ENCODE data around the gene KIF14. TPM values are rescaled to one million over a fixed set of nuclear protein-coding genes. Genes with fewer than 3 reads are reported as not detected.

The KIF14 gene
- total RNA-seq, result 2.6 and 2.8 TPM in 2 replicates
- long read RNA-seq, partial matches to known transcripts, result 15 of 21 reads
- long read RNA-seq, other reads (novel, unspliced or antisense), result 6 of 21 reads

- H3K4me1 Mint-ChIP-seq (ENCODE audit: unreplicated experiment), result peaks cover 28% of the 10 kb centered on the region
Measured at GRCh38 chr1:200620273-200621131, at the start of gene KIF14. TSS of gene KIF14 (minus strand) at chr1:200620751. CDS start at chr1:200618723, 2,028 bp downstream.

GRCh38 chr1:200669314-200670241, 49.0 kb upstream of the KIF14 start, which contains the start of gene DDX59:
TSS of gene DDX59 (minus strand) at chr1:200669907. CDS start at chr1:200666740, 3,167 bp downstream.
- H3K4me1 Mint-ChIP-seq (ENCODE audit: unreplicated experiment), result peaks cover 45% of the 10 kb centered on the region
- H3K27ac Mint-ChIP-seq (ENCODE audit: unreplicated experiment), result peak within 1 kb of the TSS; percentile 99
- peak within 1 kb of the TSS; percentile 89 for H3K4me3 Mint-ChIP-seq (ENCODE audit: unreplicated experiment)
- H3K9me3 Mint-ChIP-seq (ENCODE audit: unreplicated experiment), result no peaks in the 10 kb centered on the region
- TF ChIP-seq, protein P1, sequence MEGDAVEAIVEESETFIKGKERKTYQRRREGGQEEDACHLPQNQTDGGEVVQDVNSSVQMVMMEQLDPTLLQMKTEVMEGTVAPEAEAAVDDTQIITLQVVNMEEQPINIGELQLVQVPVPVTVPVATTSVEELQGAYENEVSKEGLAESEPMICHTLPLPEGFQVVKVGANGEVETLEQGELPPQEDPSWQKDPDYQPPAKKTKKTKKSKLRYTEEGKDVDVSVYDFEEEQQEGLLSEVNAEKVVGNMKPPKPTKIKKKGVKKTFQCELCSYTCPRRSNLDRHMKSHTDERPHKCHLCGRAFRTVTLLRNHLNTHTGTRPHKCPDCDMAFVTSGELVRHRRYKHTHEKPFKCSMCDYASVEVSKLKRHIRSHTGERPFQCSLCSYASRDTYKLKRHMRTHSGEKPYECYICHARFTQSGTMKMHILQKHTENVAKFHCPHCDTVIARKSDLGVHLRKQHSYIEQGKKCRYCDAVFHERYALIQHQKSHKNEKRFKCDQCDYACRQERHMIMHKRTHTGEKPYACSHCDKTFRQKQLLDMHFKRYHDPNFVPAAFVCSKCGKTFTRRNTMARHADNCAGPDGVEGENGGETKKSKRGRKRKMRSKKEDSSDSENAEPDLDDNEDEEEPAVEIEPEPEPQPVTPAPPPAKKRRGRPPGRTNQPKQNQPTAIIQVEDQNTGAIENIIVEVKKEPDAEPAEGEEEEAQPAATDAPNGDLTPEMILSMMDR (IDR thresholded peaks at IDR 0.05), result no peak
- DNase-seq (ENCODE audit: extremely low spot score, unreplicated experiment), result peak; percentile 98
- H3K36me3 Mint-ChIP-seq (ENCODE audit: unreplicated experiment), result peaks cover 10% of the 10 kb centered on the region
- no peaks in the 10 kb centered on the region for H3K27me3 Mint-ChIP-seq (ENCODE audit: unreplicated experiment)

More at GRCh38 chr1:200620273-200621131, at the start of gene KIF14:
- Mint-ChIP-seq H3K4me3 (ENCODE audit: unreplicated experiment) (peak within 1 kb of the TSS; percentile 95), H3K27ac (ENCODE audit: unreplicated experiment) (peak within 1 kb of the TSS; percentile 92), H3K9me3 (ENCODE audit: unreplicated experiment) (no peaks in the 10 kb centered on the region), H3K36me3 (ENCODE audit: unreplicated experiment) (no peaks in the 10 kb centered on the region), H3K27me3 (ENCODE audit: unreplicated experiment) (no peaks in the 10 kb centered on the region)
- DNase-seq (ENCODE audit: extremely low spot score, unreplicated experiment), result peak; percentile 96
- TF ChIP-seq, protein P1 (IDR thresholded peaks at IDR 0.05), result no peak

DNA sequence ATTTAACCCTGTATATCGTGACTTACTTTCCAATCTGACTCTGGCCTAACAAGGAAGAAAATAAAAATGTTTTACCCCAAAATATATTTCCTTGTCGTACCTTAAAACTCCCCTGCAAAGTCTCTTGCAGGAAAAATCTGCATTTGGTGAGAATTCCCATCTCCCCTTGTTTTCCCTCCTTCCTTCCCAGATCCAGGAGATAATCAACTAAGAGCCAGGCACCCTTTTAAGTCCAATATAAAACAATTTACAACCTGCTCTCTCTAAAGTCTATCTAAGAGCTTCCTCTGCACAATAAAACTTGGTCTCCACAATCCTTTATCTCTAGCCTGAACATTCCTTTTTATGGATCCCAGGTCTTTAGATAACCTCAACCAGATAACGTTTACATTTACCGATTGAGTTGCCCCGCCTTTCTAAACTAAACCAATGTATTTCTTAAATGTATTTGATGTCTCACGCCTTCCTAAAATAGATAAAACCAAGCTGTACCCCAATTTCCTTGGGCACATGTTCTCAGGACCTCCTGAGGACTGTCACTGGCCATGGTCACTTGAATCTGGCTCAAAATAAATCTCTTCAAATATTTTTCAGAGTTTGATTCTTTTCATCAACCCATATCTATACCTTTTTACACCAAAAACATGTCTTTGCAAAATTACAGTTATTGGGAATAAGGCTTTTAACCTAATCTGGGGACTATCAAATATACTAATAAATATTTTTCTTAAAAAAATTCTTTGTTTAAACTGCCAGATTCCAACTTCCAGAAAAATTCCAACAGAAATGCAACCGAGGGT, 48.2 kb upstream of the KIF14 start:
- H3K27ac Mint-ChIP-seq (ENCODE audit: unreplicated experiment), result peak overlapping the region; percentile 85

GRCh38 chr1:200666309-200666708, 45.8 kb upstream of the KIF14 start:
- Mint-ChIP-seq H3K9me3 (ENCODE audit: unreplicated experiment) (no peaks in the 10 kb centered on the region), H3K4me3 (ENCODE audit: unreplicated experiment) (no peak overlapping the region), H3K27ac (ENCODE audit: unreplicated experiment) (peak overlapping the region; percentile 23), H3K36me3 (ENCODE audit: unreplicated experiment) (peaks cover 34% of the 10 kb centered on the region), H3K27me3 (ENCODE audit: unreplicated experiment) (no peaks in the 10 kb centered on the region), H3K4me1 (ENCODE audit: unreplicated experiment) (peaks cover 40% of the 10 kb centered on the region)
- TF ChIP-seq, protein P1 (IDR thresholded peaks at IDR 0.05), result no peak
- no peak for DNase-seq (ENCODE audit: extremely low spot score, unreplicated experiment)

More for the DNA sequence above, 48.2 kb upstream of the KIF14 start:
- TF ChIP-seq, protein P1 (IDR thresholded peaks at IDR 0.05), result no peak
- H3K27me3 Mint-ChIP-seq (ENCODE audit: unreplicated experiment), result no peaks in the 10 kb centered on the region
- no peak for DNase-seq (ENCODE audit: extremely low spot score, unreplicated experiment)
- H3K9me3 Mint-ChIP-seq (ENCODE audit: unreplicated experiment), result no peaks in the 10 kb centered on the region
- H3K4me3 Mint-ChIP-seq (ENCODE audit: unreplicated experiment), result peak overlapping the region; percentile 80
- H3K4me1 Mint-ChIP-seq (ENCODE audit: unreplicated experiment), result peaks cover 41% of the 10 kb centered on the region
- peaks cover 18% of the 10 kb centered on the region for H3K36me3 Mint-ChIP-seq (ENCODE audit: unreplicated experiment)
